ENCODE results near the gene ENTREP1. TPM values are rescaled to one million over a fixed set of nuclear protein-coding genes. Genes with fewer than 3 reads are reported as not detected.

The ENTREP1 gene
- total and polyA plus RNA-seq, 2 donors (not counting 1 experiment from before 2014, with no cell fraction given) = not detected

GRCh38 chr9:69307446-69308205 lies 17.4 kb upstream of the ENTREP1 start:
- H3K4me2 ChIP-seq (replicated peaks; ENCODE audit: low read depth, low read length, poor library complexity, severe bottlenecking) = no peak overlapping the region
- no peak overlapping the region for H2AFZ ChIP-seq (ENCODE audit: insufficient read depth, low read depth, low read length, poor library complexity, severe bottlenecking)
- intact Hi-C loops (cut with micrococcal nuclease) = no loop called here
- H3K4me3 ChIP-seq (ENCODE audit: control extremely low read depth in 1 of 5, extremely low read depth in 1 of 5, insufficient read depth in 1 of 5, low read depth in 2 of 5, low read length in 4 of 5) = no peak overlapping the region
- H3K27me3 ChIP-seq (replicated peaks in 1 of 4; ENCODE audit: control extremely low read depth in 1 of 4, control insufficient read depth in 3 of 4, insufficient read depth in 4 of 4, low read length in 3 of 4) = no peaks in the 10 kb centered on the region
- H3K36me3 ChIP-seq (replicated peaks in 1 of 2; ENCODE audit: control extremely low read depth in 1 of 2, control insufficient read depth in 1 of 2, extremely low read depth in 1 of 2, insufficient read depth in 2 of 2, low read length in 1 of 2) = no peaks in the 10 kb centered on the region
- no peaks in the 10 kb centered on the region for H3K4me1 ChIP-seq (ENCODE audit: control insufficient read depth in 2 of 2, insufficient read depth in 2 of 2, low read length in 2 of 2)
- TF ChIP-seq CTCF (IDR thresholded peaks at IDR 0.05) (no peak), EZH2 (IDR thresholded peaks at IDR 0.05; ENCODE audit: borderline replicate concordance, insufficient read depth, low read depth, low read length, poor library complexity, severe bottlenecking) (no peak)
- Mint-ChIP-seq H3K27me3 (peaks cover 5% of the 10 kb centered on the region), H3K4me1 (no peaks in the 10 kb centered on the region), H3K4me3 (no peak overlapping the region), H3K9me3 (ENCODE audit: insufficient read depth) (no peaks in the 10 kb centered on the region), H3K27ac (no peak overlapping the region)
- H3K9me3 ChIP-seq (ENCODE audit: control extremely low read depth in 1 of 3, control insufficient read depth in 2 of 3, insufficient read depth in 1 of 3, low read length in 2 of 3) = peaks cover 0 to 2% (median 2%) of the 10 kb centered on the region in 3 donors
- H3K79me2 ChIP-seq (ENCODE audit: control insufficient read depth, insufficient read depth, low read length) = no peaks in the 10 kb centered on the region
- no peaks in the 10 kb centered on the region for H4K20me1 ChIP-seq (ENCODE audit: control insufficient read depth, insufficient read depth, low read length, poor library complexity, severe bottlenecking)
- WGBS (ENCODE audit: insufficient coverage) = 88% methylated on average over 5 of the region's 5 CpGs
- POLR2A ChIA-PET = no interaction called here
- H3K9ac ChIP-seq (ENCODE audit: low read length) = no peak overlapping the region
- H3K27ac ChIP-seq (ENCODE audit: low read length in 2 of 2) = no peak overlapping the region
- CTCF ChIA-PET = no interaction called here
- no peak for DNase-seq
- ATAC-seq (ENCODE audit: low read depth) = no peak

- 100% methylated on average over 1 of the region's 5 CpGs for WGBS (ENCODE audit: insufficient coverage)
- Histone ChIP-seq H3K9ac (ENCODE audit: low read length) (no peak overlapping the region), H3K4me3 (ENCODE audit: control extremely low read depth in 1 of 5, extremely low read depth in 1 of 5, insufficient read depth in 1 of 5, low read depth in 2 of 5, low read length in 4 of 5) (no peak overlapping the region), H3K36me3 (replicated peaks in 1 of 2; ENCODE audit: control extremely low read depth in 1 of 2, control insufficient read depth in 1 of 2, extremely low read depth in 1 of 2, insufficient read depth in 2 of 2, low read length in 1 of 2) (no peaks in the 10 kb centered on the region), H3K27ac (ENCODE audit: low read length in 2 of 2) (no peak overlapping the region), H3K27me3 (replicated peaks in 1 of 4; ENCODE audit: control extremely low read depth in 1 of 4, control insufficient read depth in 3 of 4, insufficient read depth in 4 of 4, low read length in 3 of 4) (no peaks in the 10 kb centered on the region), H3K4me2 (replicated peaks; ENCODE audit: low read depth, low read length, poor library complexity, severe bottlenecking) (no peak overlapping the region), H4K20me1 (ENCODE audit: control insufficient read depth, insufficient read depth, low read length, poor library complexity, severe bottlenecking) (no peaks in the 10 kb centered on the region), H3K4me1 (ENCODE audit: control insufficient read depth in 2 of 2, insufficient read depth in 2 of 2, low read length in 2 of 2) (no peaks in the 10 kb centered on the region), H3K9me3 (ENCODE audit: control extremely low read depth in 1 of 3, control insufficient read depth in 2 of 3, insufficient read depth in 1 of 3, low read length in 2 of 3) (peaks cover 0 to 10% (median 9%) of the 10 kb centered on the region in 3 donors), H3K79me2 (ENCODE audit: control insufficient read depth, insufficient read depth, low read length) (no peaks in the 10 kb centered on the region), H2AFZ (ENCODE audit: insufficient read depth, low read depth, low read length, poor library complexity, severe bottlenecking) (no peak overlapping the region)
- TF ChIP-seq EZH2 (IDR thresholded peaks at IDR 0.05; ENCODE audit: borderline replicate concordance, insufficient read depth, low read depth, low read length, poor library complexity, severe bottlenecking) (no peak), CTCF (IDR thresholded peaks at IDR 0.05) (no peak)
- Mint-ChIP-seq H3K27ac (no peak overlapping the region), H3K27me3 (peaks cover 5% of the 10 kb centered on the region), H3K4me3 (no peak overlapping the region), H3K4me1 (no peaks in the 10 kb centered on the region), H3K9me3 (ENCODE audit: insufficient read depth) (no peaks in the 10 kb centered on the region)
- intact Hi-C loops (cut with micrococcal nuclease) = no loop called here
- no peak for ATAC-seq (ENCODE audit: low read depth)
- DNase-seq = no peak
- ChIA-PET CTCF (no interaction called here), POLR2A (no interaction called here)
Observed at GRCh38 chr9:69308206-69308931, 16.6 kb upstream of the ENTREP1 start.
